SK-N-MC (cell line): ENCODE data around the gene GFOD2.

Experiments used
- EZH2 ChIP-seq: fragments of 200-600 bp; sonication (generic); IDR thresholded peaks from one replicate; pipeline ENCODE4 v1.6.1; 2017; ENCODE audit warnings: antibody characterized with exemption
- POLR2AphosphoS5 ChIP-seq: IDR thresholded peaks from 2 replicates; pipeline ENCODE4 v1.6.1; 2012; ENCODE audit warnings: mild to moderate bottlenecking, low read depth, low read length, borderline replicate concordance

DNA sequence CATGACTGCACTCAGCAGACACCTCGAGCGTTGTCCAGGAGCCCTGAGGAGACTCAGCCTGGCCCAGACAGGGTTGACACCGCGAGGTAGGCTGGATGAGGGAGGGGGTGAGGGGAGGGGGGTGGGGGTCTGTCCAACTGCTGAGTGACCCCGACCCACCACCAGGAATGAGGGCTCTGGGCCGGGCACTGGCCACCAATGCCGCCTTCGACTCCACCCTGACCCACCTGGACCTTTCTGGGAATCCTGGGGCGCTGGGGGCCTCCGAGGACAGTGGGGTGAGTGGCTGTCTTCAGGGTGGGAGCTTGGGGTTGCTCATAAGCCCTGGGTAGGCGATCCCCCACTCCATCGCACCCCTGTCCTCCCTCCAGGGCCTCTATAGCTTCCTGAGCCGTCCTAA lies 71.4 kb downstream of the GFOD2 start:
- TF ChIP-seq EZH2: no peak
- no peak for TF ChIP-seq POLR2AphosphoS5
